ENCODE measurements around the gene SCAMP1.

DNA sequence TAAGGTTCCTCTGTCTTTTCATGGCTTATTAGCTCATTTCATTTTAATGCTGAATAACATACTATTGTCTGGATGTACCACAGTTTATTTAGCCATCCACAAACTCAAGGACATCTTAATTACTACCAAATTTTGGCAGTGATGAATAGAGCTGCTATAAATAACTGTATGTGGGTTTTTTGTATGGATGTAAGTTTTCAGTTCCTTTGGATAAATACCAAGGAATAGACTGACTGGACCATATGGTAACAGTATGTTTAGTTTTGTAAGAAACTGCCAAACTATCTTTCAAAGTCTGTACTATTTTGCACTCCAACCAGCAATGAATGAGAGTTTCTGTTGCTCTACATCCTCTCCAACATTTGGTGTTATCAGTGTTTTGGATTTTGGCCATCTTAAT lies 38.7 kb downstream of the SCAMP1 start:
- TF ChIP-seq, protein P1, sequence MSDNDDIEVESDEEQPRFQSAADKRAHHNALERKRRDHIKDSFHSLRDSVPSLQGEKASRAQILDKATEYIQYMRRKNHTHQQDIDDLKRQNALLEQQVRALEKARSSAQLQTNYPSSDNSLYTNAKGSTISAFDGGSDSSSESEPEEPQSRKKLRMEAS (IDR thresholded peaks at IDR 0.05): no peak
- TF ChIP-seq SUZ12 (IDR thresholded peaks at IDR 0.05; ENCODE audit: low read length): no peak
- TF ChIP-seq, protein P2, sequence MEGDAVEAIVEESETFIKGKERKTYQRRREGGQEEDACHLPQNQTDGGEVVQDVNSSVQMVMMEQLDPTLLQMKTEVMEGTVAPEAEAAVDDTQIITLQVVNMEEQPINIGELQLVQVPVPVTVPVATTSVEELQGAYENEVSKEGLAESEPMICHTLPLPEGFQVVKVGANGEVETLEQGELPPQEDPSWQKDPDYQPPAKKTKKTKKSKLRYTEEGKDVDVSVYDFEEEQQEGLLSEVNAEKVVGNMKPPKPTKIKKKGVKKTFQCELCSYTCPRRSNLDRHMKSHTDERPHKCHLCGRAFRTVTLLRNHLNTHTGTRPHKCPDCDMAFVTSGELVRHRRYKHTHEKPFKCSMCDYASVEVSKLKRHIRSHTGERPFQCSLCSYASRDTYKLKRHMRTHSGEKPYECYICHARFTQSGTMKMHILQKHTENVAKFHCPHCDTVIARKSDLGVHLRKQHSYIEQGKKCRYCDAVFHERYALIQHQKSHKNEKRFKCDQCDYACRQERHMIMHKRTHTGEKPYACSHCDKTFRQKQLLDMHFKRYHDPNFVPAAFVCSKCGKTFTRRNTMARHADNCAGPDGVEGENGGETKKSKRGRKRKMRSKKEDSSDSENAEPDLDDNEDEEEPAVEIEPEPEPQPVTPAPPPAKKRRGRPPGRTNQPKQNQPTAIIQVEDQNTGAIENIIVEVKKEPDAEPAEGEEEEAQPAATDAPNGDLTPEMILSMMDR (IDR thresholded peaks at IDR 0.05; ENCODE audit: control extremely low read depth in 1 of 3, insufficient read depth in 1 of 3, low read depth in 1 of 3, low read length in 3 of 3): no peak
- TF ChIP-seq NRF1 (IDR thresholded peaks at IDR 0.05; ENCODE audit: low read depth, low read length): no peak
- TF ChIP-seq KDM1A (IDR thresholded peaks at IDR 0.05; ENCODE audit: borderline replicate concordance, low read length): no peak
- TF ChIP-seq SIRT6 (IDR thresholded peaks at IDR 0.05; ENCODE audit: low read length): no peak
- TF ChIP-seq POU5F1 (IDR thresholded peaks at IDR 0.05; ENCODE audit: low read depth, low read length): no peak
- TF ChIP-seq ZNF274 (IDR thresholded peaks at IDR 0.05; ENCODE audit: borderline replicate concordance, extremely low read depth, low read length): no peak
- TF ChIP-seq EP300 (IDR thresholded peaks at IDR 0.05; ENCODE audit: borderline replicate concordance in 1 of 2, low read depth in 2 of 2, low read length in 2 of 2): no peak
- TF ChIP-seq TCF12 (IDR thresholded peaks at IDR 0.05; ENCODE audit: low read depth, low read length): no peak
- no peak for TF ChIP-seq SIN3A (conservative IDR thresholded peaks at IDR 0.05 in 1 of 2, IDR thresholded peaks at IDR 0.05 in 1 of 2; ENCODE audit: low read depth in 1 of 2, low read length in 2 of 2)
- no peak for TF ChIP-seq POLR2AphosphoS5 (IDR thresholded peaks at IDR 0.05; ENCODE audit: low read depth, low read length)
